ENCODE data around the gene IRF8. TPM values are rescaled to one million over a fixed set of nuclear protein-coding genes. Genes with fewer than 3 reads are reported as not detected.
"Not testable (repeated sequence)": the region's sequence is repeated elsewhere in the genome, so short reads cannot be mapped to it uniquely, and the experiment has no call there.

Gene IRF8
- total RNA-seq, 1 experiment from 2014 or later: 0.28 TPM

DNA sequence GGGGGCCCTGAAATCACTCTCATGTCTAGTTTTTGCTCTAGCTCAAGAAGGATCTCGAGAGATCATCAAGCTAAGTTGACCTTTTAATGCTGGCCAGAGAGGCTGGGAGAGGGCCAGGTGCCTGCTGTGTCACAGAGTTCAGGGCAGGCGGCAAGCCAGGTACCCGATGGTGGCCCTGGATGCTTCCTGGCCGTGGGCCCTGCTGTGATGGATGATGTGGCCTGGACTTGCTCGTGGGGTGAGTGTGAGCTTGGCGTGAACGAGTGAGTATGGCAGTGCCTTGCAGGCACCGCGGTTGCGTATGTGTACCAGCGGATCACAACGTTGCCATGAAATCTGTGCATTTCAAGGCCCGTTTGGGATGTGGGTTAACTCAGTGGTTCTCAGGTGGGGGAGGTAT, 7.4 kb downstream of the IRF8 start:
- peaks cover 66% of the 10 kb centered on the region for H3K27me3 Mint-ChIP-seq (ENCODE audit: low read depth)
- TF ChIP-seq, protein P1, sequence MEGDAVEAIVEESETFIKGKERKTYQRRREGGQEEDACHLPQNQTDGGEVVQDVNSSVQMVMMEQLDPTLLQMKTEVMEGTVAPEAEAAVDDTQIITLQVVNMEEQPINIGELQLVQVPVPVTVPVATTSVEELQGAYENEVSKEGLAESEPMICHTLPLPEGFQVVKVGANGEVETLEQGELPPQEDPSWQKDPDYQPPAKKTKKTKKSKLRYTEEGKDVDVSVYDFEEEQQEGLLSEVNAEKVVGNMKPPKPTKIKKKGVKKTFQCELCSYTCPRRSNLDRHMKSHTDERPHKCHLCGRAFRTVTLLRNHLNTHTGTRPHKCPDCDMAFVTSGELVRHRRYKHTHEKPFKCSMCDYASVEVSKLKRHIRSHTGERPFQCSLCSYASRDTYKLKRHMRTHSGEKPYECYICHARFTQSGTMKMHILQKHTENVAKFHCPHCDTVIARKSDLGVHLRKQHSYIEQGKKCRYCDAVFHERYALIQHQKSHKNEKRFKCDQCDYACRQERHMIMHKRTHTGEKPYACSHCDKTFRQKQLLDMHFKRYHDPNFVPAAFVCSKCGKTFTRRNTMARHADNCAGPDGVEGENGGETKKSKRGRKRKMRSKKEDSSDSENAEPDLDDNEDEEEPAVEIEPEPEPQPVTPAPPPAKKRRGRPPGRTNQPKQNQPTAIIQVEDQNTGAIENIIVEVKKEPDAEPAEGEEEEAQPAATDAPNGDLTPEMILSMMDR (conservative IDR thresholded peaks at IDR 0.05): no peak

DNA sequence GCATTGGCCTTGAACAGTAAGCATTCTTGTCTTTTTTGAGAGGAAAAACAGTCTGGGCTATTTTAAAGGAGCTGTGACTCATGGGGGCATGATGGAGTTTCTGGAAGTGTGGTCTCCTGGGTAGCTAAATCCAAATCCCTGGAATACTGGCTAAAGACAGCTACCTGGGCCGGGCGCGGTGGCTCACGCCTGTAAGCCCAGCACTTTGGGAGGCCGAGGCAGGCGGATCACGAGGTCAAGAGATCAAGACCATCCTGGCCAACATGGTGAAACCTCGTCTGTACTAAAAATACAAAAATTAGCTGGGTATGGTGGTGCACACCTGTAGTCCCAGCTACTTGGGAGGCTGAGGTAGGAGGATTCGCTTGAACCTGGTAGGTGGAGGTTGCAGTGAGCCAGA, 8.3 kb downstream of the IRF8 start:
- not testable (repeated sequence) for H3K9ac ChIP-seq (ENCODE audit: extremely low read depth, insufficient read length, low read length); H4K5ac ChIP-seq (ENCODE audit: insufficient read length, low read depth, low read length); H3K23ac ChIP-seq (ENCODE audit: insufficient read length, low read depth, low read length); H2BK5ac ChIP-seq (ENCODE audit: insufficient read length, low read length); H3K27ac ChIP-seq (ENCODE audit: insufficient read length, low read depth, low read length); H3K56ac ChIP-seq (ENCODE audit: insufficient read length, low read depth, low read length); H3K9me3 ChIP-seq (ENCODE audit: control insufficient read depth, low read depth, low read length); H2BK20ac ChIP-seq (ENCODE audit: low read depth, low read length, poor library complexity, severe bottlenecking); H4K20me1 ChIP-seq (ENCODE audit: control insufficient read depth, insufficient read depth, insufficient read length); H2BK15ac ChIP-seq (ENCODE audit: low read depth, low read length); H3K4me1 ChIP-seq (ENCODE audit: insufficient read depth, low read length); H3K79me1 ChIP-seq (ENCODE audit: insufficient read depth, low read depth, low read length, poor library complexity, severe bottlenecking); H3K79me2 ChIP-seq (ENCODE audit: insufficient read depth, low read length); H2AK5ac ChIP-seq (ENCODE audit: insufficient read length, low read length); H3K36me3 Mint-ChIP-seq (ENCODE audit: insufficient read depth in 1 of 3, low read depth in 3 of 3); H3K4me2 ChIP-seq (ENCODE audit: insufficient read depth, insufficient read length, low read length); H2AFZ ChIP-seq (ENCODE audit: low read length); H3K23me2 ChIP-seq (ENCODE audit: insufficient read length, low read depth, low read length, poor library complexity, severe bottlenecking); H3K4me3 Mint-ChIP-seq; H3K27ac Mint-ChIP-seq; H4K91ac ChIP-seq (ENCODE audit: insufficient read length, low read depth, low read length); H3K18ac ChIP-seq (ENCODE audit: insufficient read length, low read depth, low read length); H2BK12ac ChIP-seq (ENCODE audit: insufficient read length, low read depth, low read length); H2BK120ac ChIP-seq (ENCODE audit: low read depth, low read length, poor library complexity, severe bottlenecking); H3T11ph ChIP-seq (ENCODE audit: low read length); H3K14ac ChIP-seq (ENCODE audit: insufficient read depth, low read length); H3K4ac ChIP-seq (ENCODE audit: low read depth, low read length); H3K27me3 ChIP-seq (ENCODE audit: insufficient read depth, low read length); DNase-seq; H4K8ac ChIP-seq (replicated peaks; ENCODE audit: insufficient read length, low read depth, low read length)
- WGBS (ENCODE audit: extremely low coverage, insufficient read length, low lambda C conversion rate): no CpG with 5 or more reads among the region's 9 CpGs
- Mint-ChIP-seq H3K4me1 (peaks cover 8 to 18% of the 10 kb centered on the region in 2 experiments), H3K9me3 (peaks cover 0 to 12% of the 10 kb centered on the region in 2 experiments; a peak in 4 of 5 replicates), H3K27me3 (ENCODE audit: low read depth) (peaks cover 57% of the 10 kb centered on the region)

More for the DNA sequence above, 7.4 kb downstream of the IRF8 start:
- Mint-ChIP-seq H3K36me3 (ENCODE audit: insufficient read depth in 1 of 3, low read depth in 3 of 3) (no peaks in the 10 kb centered on the region; a peak in 1 of 7 replicates), H3K27ac (peak overlapping the region in 1 of 3 experiments; percentile 81; a peak in 2 of 7 replicates), H3K4me3 (no peak overlapping the region), H3K4me1 (peaks cover 8 to 16% of the 10 kb centered on the region in 2 experiments), H3K9me3 (peaks cover 0 to 12% of the 10 kb centered on the region in 2 experiments; a peak in 4 of 5 replicates)
- Histone ChIP-seq H3K4ac (ENCODE audit: low read depth, low read length) (no peak overlapping the region), H2BK20ac (ENCODE audit: low read depth, low read length, poor library complexity, severe bottlenecking) (no peak overlapping the region), H2AK5ac (ENCODE audit: insufficient read length, low read length) (no peak overlapping the region), H2BK5ac (ENCODE audit: insufficient read length, low read length) (no peak overlapping the region), H2BK15ac (ENCODE audit: low read depth, low read length) (no peak overlapping the region), H3K9ac (ENCODE audit: extremely low read depth, insufficient read length, low read length) (no peak overlapping the region), H2BK12ac (ENCODE audit: insufficient read length, low read depth, low read length) (no peak overlapping the region), H4K5ac (ENCODE audit: insufficient read length, low read depth, low read length) (no peak overlapping the region), H3K56ac (ENCODE audit: insufficient read length, low read depth, low read length) (no peak overlapping the region), H3K23me2 (ENCODE audit: insufficient read length, low read depth, low read length, poor library complexity, severe bottlenecking) (no peaks in the 10 kb centered on the region), H3T11ph (ENCODE audit: low read length) (no peak overlapping the region), H3K23ac (ENCODE audit: insufficient read length, low read depth, low read length) (no peak overlapping the region), H3K4me2 (ENCODE audit: insufficient read depth, insufficient read length, low read length) (no peak overlapping the region), H3K18ac (ENCODE audit: insufficient read length, low read depth, low read length) (no peak overlapping the region), H3K79me2 (ENCODE audit: insufficient read depth, low read length) (no peaks in the 10 kb centered on the region), H3K27me3 (ENCODE audit: insufficient read depth, low read length) (no peaks in the 10 kb centered on the region), H3K79me1 (ENCODE audit: insufficient read depth, low read depth, low read length, poor library complexity, severe bottlenecking) (no peaks in the 10 kb centered on the region), H2AFZ (ENCODE audit: low read length) (no peak overlapping the region), H4K20me1 (ENCODE audit: control insufficient read depth, insufficient read depth, insufficient read length) (no peaks in the 10 kb centered on the region), H4K91ac (ENCODE audit: insufficient read length, low read depth, low read length) (no peak overlapping the region), H3K4me1 (ENCODE audit: insufficient read depth, low read length) (no peaks in the 10 kb centered on the region), H3K9me3 (ENCODE audit: control insufficient read depth, low read depth, low read length) (no peaks in the 10 kb centered on the region), H3K27ac (ENCODE audit: insufficient read length, low read depth, low read length) (no peak overlapping the region), H2BK120ac (ENCODE audit: low read depth, low read length, poor library complexity, severe bottlenecking) (no peak overlapping the region), H4K8ac (replicated peaks; ENCODE audit: insufficient read length, low read depth, low read length) (no peak overlapping the region), H3K14ac (ENCODE audit: insufficient read depth, low read length) (no peak overlapping the region)
- WGBS (ENCODE audit: extremely low coverage, insufficient read length, low lambda C conversion rate): no CpG with 5 or more reads among the region's 13 CpGs
- DNase-seq: no peak

All from H9 (cell line).